GM12878 (cell line): ENCODE results near the gene TMEM215. TPM values are rescaled to one million over a fixed set of nuclear protein-coding genes. Genes with fewer than 3 reads are reported as not detected.

Source experiments
- ATAC-seq: fragments of 200-7000 bp; cut with Tn5 transposase; 3 replicates; pipeline ENCODE4 v1.9.1; 2020; ENCODE audit warnings: mild to moderate bottlenecking, moderate library complexity
- BruUV-seq: library from RNA; stranded (reverse); fragments of 400-500 nt; replicated peaks from 2 replicates; lab custom pipeline; 2021; lab: Mats Ljungman, UMichigan
- CTCF ChIA-PET: fragments of 300-600 bp; sonication (Branson Sonifier 250); formaldehyde crosslinking; extraction: SDS; loops from one replicate; lab custom pipeline; 2021; ENCODE audit warnings: inconsistent platforms; lab: Yijun Ruan, JAX
- POLR2A ChIA-PET: fragments of 350-600 bp; formaldehyde crosslinking; extraction: SDS; loops from one replicate; lab custom pipeline; 2021; ENCODE audit warnings: inconsistent platforms; lab: Charles Lee
- RAD21 ChIA-PET: fragments of 300-600 bp; sonication (Branson Sonifier 250); formaldehyde crosslinking; loops from one replicate; lab custom pipeline; 2023; ENCODE audit warnings: antibody characterized with exemption; ENCODE audit not compliant: unreplicated experiment; lab: Charles Lee
- SMC1A ChIA-PET: fragments of 300-600 bp; sonication (Branson Sonifier 250); formaldehyde crosslinking; loops from one replicate; lab custom pipeline; 2023; ENCODE audit not compliant: unreplicated experiment, uncharacterized antibody; lab: Charles Lee
- DNase-seq: peaks from one replicate; pipeline ENCODE4 v3.0.0-alpha.2; 2011; ENCODE audit warnings: low read depth, low spot score
- FAIRE-seq: peaks from 3 replicates; lab custom pipeline; 2011; peaks lifted over from hg19 to GRCh38; lab: Jason Lieb, UNC
- H2AFZ ChIP-seq: 2 replicates; pipeline ENCODE4 v1.6.0; 2011; ENCODE audit warnings: low read depth, low read length, control low read depth; ENCODE audit not compliant: control insufficient read depth
- H3K27ac ChIP-seq: 2 replicates; pipeline ENCODE4 v1.5.1; 2011; ENCODE audit warnings: control low read depth; ENCODE audit not compliant: control insufficient read depth, insufficient read depth
- H3K27me3 ChIP-seq, 2 experiments: replicated peaks in 1 of 2; 2 replicates each; pipeline versions ENCODE4 v1.6.0 to v1.6.1; 2011; ENCODE audit warnings: low read length in 1 of 2; ENCODE audit not compliant: control insufficient read depth in 2 of 2, insufficient read depth in 2 of 2
- H3K36me3 ChIP-seq, 2 experiments: 2 replicates each; pipeline ENCODE4 v1.5.1; 2011; ENCODE audit warnings: low read length in 1 of 2; ENCODE audit not compliant: control insufficient read depth in 2 of 2, insufficient read depth in 2 of 2
- H3K4me1 ChIP-seq: 2 replicates; pipeline ENCODE4 v1.6.1; 2011; ENCODE audit warnings: mild to moderate bottlenecking, low read length, moderate library complexity, mixed read lengths; ENCODE audit not compliant: control insufficient read depth, insufficient read depth
- H3K4me2 ChIP-seq: 2 replicates; pipeline ENCODE4 v1.6.0; 2011; ENCODE audit warnings: control low read depth; ENCODE audit not compliant: control insufficient read depth, insufficient read depth
- H3K4me3 ChIP-seq: fragments of 200-600 bp; sonication (generic); 2 replicates; pipeline ENCODE4 v1.5.1; 2016
- H3K79me2 ChIP-seq: 2 replicates; pipeline ENCODE4 v1.6.0; 2011; ENCODE audit warnings: low read length; ENCODE audit not compliant: control insufficient read depth, insufficient read depth
- H3K9ac ChIP-seq: 2 replicates; pipeline ENCODE4 v1.8.0; 2011; ENCODE audit warnings: low read length, control low read depth, mixed read lengths; ENCODE audit not compliant: control insufficient read depth, insufficient read depth
- H3K9me3 ChIP-seq: replicated peaks from 3 replicates; pipeline ENCODE4 v1.5.1; 2011; ENCODE audit warnings: mild to moderate bottlenecking, low read length; ENCODE audit not compliant: control insufficient read depth, insufficient read depth
- H4K20me1 ChIP-seq: 2 replicates; pipeline ENCODE4 v1.6.0; 2011; ENCODE audit not compliant: control insufficient read depth, insufficient read depth
- ATF7 ChIP-seq: fragments of 450-650 bp; IDR thresholded peaks from 2 replicates; pipeline ENCODE4 v1.6.1; 2016; ENCODE audit warnings: low read depth, mild to moderate bottlenecking
- CEBPB ChIP-seq, 2 experiments: fragments of 150-350 bp in 1 of 2; IDR thresholded peaks; 2 replicates each; pipeline ENCODE4 v1.6.1; 2012 to 2014; ENCODE audit warnings: low read depth in 2 of 2, low read length in 2 of 2, borderline replicate concordance in 1 of 2, inconsistent platforms in 1 of 2
- CREB1 ChIP-seq: IDR thresholded peaks from 2 replicates; pipeline ENCODE4 v1.6.1; 2012; ENCODE audit warnings: low read depth, mild to moderate bottlenecking, inconsistent platforms
- EED ChIP-seq: sonication (generic); IDR thresholded peaks from 2 replicates; pipeline ENCODE4 v1.6.1; 2016; ENCODE audit warnings: antibody characterized with exemption, low read depth
- FOXK2 ChIP-seq: fragments of 450-650 bp; IDR thresholded peaks from 2 replicates; pipeline ENCODE4 v1.6.1; 2017; ENCODE audit warnings: mild to moderate bottlenecking, moderate library complexity
- FOXM1 ChIP-seq: IDR thresholded peaks from 2 replicates; pipeline ENCODE4 v1.6.1; 2012; ENCODE audit warnings: low read depth, mild to moderate bottlenecking, inconsistent platforms, low read length, moderate library complexity
- NFYA ChIP-seq: IDR thresholded peaks from 2 replicates; pipeline ENCODE4 v1.6.1; 2011; ENCODE audit warnings: low read depth, mild to moderate bottlenecking, low read length, improper control_type of control experiment, borderline replicate concordance
- RB1 ChIP-seq: fragments of 450-650 bp; formaldehyde crosslinking; IDR thresholded peaks from 2 replicates; pipeline ENCODE4 v1.6.1; 2017; ENCODE audit warnings: mild to moderate bottlenecking, borderline replicate concordance
- REST ChIP-seq: IDR thresholded peaks from 2 replicates; pipeline ENCODE4 v1.6.1; 2012; ENCODE audit warnings: mild to moderate bottlenecking, low read depth, low read length
- RFX5 ChIP-seq: IDR thresholded peaks from 2 replicates; pipeline ENCODE4 v1.6.1; 2011; ENCODE audit warnings: low read depth, low read length, improper control_type of control experiment
- SMAD5 ChIP-seq: IDR thresholded peaks from 2 replicates; pipeline ENCODE4 v1.6.1; 2016; ENCODE audit warnings: antibody characterized with exemption, low read depth
- SP1 ChIP-seq: IDR thresholded peaks from one replicate; pipeline ENCODE4 v1.6.1; 2011; ENCODE audit warnings: low read depth, low read length
- SREBF1 ChIP-seq: IDR thresholded peaks from 2 replicates; pipeline ENCODE4 v1.6.1; 2012; ENCODE audit warnings: mild to moderate bottlenecking, low read length
- STAT1 ChIP-seq: fragments of 450-650 bp; conservative IDR thresholded peaks from 2 replicates; pipeline ENCODE4 v1.6.1; 2014; ENCODE audit warnings: antibody characterized with exemption, mild to moderate bottlenecking
- ZBTB40 ChIP-seq: fragments of 450-650 bp; IDR thresholded peaks from 2 replicates; pipeline ENCODE4 v1.6.1; 2016; ENCODE audit warnings: mild to moderate bottlenecking, moderate library complexity, borderline replicate concordance
- ZNF217 ChIP-seq: fragments of 450-650 bp; IDR thresholded peaks from 2 replicates; pipeline ENCODE4 v1.6.1; 2017; ENCODE audit warnings: antibody characterized with exemption, mild to moderate bottlenecking
- WGBS: methylation state at CpG from one replicate; pipeline ENCODE4 v1.1.6; 2016; ENCODE audit warnings: low lambda C conversion rate; ENCODE audit not compliant: insufficient replicate concordance, insufficient coverage; ENCODE audit errors: missing lambda C conversion rate; 5-methylcytosine and 5-hydroxymethylcytosine counted together
- in situ Hi-C: fragments of 300-500 bp; cut with MboI; formaldehyde crosslinking; loops from 9 replicates; pipeline ENCODE4 v1.14.3; 2018; ENCODE audit warnings: mixed read lengths
- intact Hi-C: fragments of 100-400 bp; cut with micrococcal nuclease; formaldehyde crosslinking; loops from one replicate; pipeline ENCODE4 v1.14.2; 2022; ENCODE audit not compliant: unreplicated experiment
- polyA plus RNA-seq, 11 experiments: library from polyadenylated mRNA; depleted of rRNA in 4 of 11; unstranded in 6 of 11; stranded (reverse) in 5 of 11; fragments of >200 nt; fragmentation: Nextera tagmentation in 4 of 11; fragmentation: Illumina TruSeq in 1 of 11; extraction: Ambion mirVana in 4 of 11; extraction: Trizol in 1 of 11; gene quantifications; 1 replicate in 1 of 11; 2 replicates in 10 of 11; pipeline versions ENCODE4 v1.2.1 to v1.2.3, GENCODE V29; 2011 to 2016; ENCODE audit warnings: inconsistent platforms in 2 of 11, missing spikeins in 2 of 11, low read depth in 1 of 11
- total RNA-seq, 4 experiments: library from RNA; depleted of rRNA in 3 of 4; stranded (reverse); fragments of >200 nt in 3 of 4; fragmentation: Illumina TruSeq in 1 of 4; extraction: Trizol in 1 of 4; gene quantifications; 2 replicates each; pipeline versions ENCODE4 v1.2.1 to v1.2.3, GENCODE V29; 2013 to 2021
- TF ChIP-seq, protein P1 (sequence below): IDR thresholded peaks from 2 replicates; pipeline ENCODE4 v1.6.1; 2011; ENCODE audit warnings: borderline replicate concordance, low read depth, mild to moderate bottlenecking, moderate library complexity, low read length; ENCODE audit not compliant: insufficient read depth, poor library complexity, severe bottlenecking

The TMEM215 gene
- total and polyA plus RNA-seq, 10 of the 15 experiments (the other 5 are each of a cell fraction or from before 2014, with no cell fraction given): not detected

- RAD21 ChIA-PET: no interaction called here
These were observed 47.9 kb upstream of the TMEM215 start for GRCh38 chr9:32735476-32735875.

More at GRCh38 chr9:32735476-32735875, 47.9 kb upstream of the TMEM215 start:
- intact Hi-C loops (no loop called here), in situ Hi-C loops (no loop called here)
- H2AFZ ChIP-seq: no peak overlapping the region
- ChIA-PET SMC1A (interaction anchor here (0.7 kb wide), 1 partner anchor 102 kb away, joined by 3 read pairs; no protein-coding TSS in a partner anchor), POLR2A (no interaction called here), CTCF (no interaction called here)
- no peak overlapping the region for H3K27ac ChIP-seq
- BruUV-seq: no TSS peak
- FAIRE-seq (no peak), DNase-seq (no peak), ATAC-seq (no peak)
- H3K36me3 ChIP-seq: no peaks in the 10 kb centered on the region
- H4K20me1 ChIP-seq: no peaks in the 10 kb centered on the region
- TF ChIP-seq ATF7 (no peak), EED (no peak), ZBTB40 (no peak), FOXK2 (no peak), RB1 (no peak), FOXM1 (no peak), CREB1 (no peak), STAT1 (no peak), CEBPB (IDR thresholded peaks at IDR 0.05; ENCODE audit: borderline replicate concordance in 1 of 2, low read depth in 2 of 2, low read length in 2 of 2) (no peak), SMAD5 (no peak), NFYA (no peak), SP1 (no peak), RFX5 (no peak), SREBF1 (no peak), REST (no peak), ZNF217 (no peak)
- TF ChIP-seq, protein P1, sequence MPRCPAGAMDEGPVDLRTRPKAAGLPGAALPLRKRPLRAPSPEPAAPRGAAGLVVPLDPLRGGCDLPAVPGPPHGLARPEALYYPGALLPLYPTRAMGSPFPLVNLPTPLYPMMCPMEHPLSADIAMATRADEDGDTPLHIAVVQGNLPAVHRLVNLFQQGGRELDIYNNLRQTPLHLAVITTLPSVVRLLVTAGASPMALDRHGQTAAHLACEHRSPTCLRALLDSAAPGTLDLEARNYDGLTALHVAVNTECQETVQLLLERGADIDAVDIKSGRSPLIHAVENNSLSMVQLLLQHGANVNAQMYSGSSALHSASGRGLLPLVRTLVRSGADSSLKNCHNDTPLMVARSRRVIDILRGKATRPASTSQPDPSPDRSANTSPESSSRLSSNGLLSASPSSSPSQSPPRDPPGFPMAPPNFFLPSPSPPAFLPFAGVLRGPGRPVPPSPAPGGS: no peak
- no peaks in the 10 kb centered on the region for H3K79me2 ChIP-seq
- no peaks in the 10 kb centered on the region for H3K27me3 ChIP-seq
- H3K4me3 ChIP-seq: no peak overlapping the region
- H3K9ac ChIP-seq: no peak overlapping the region
- WGBS: 50% methylated on average over 3 of the region's 3 CpGs
- no peaks in the 10 kb centered on the region for H3K4me1 ChIP-seq
- H3K9me3 ChIP-seq: no peaks in the 10 kb centered on the region
- no peak overlapping the region for H3K4me2 ChIP-seq
